ENCODE results near the gene TMEM125.

The TMEM125 gene

GRCh38 chr1:43288785-43289706, 19.3 kb downstream of the TMEM125 start:
- H3K27me3 ChIP-seq (ENCODE audit: insufficient read depth, poor library complexity, severe bottlenecking): no peaks in the 10 kb centered on the region
- H3K27ac ChIP-seq (replicated peaks): no peak overlapping the region
- no peak overlapping the region for H3K4me3 ChIP-seq (replicated peaks; ENCODE audit: insufficient read depth, low read length)
- TF ChIP-seq CTCF (IDR thresholded peaks at IDR 0.05; ENCODE audit: insufficient read depth, low read length) (no peak), GABPA (IDR thresholded peaks at IDR 0.05; ENCODE audit: low read depth) (no peak), POLR2AphosphoS5 (IDR thresholded peaks at IDR 0.05; ENCODE audit: low read depth) (no peak), REST (IDR thresholded peaks at IDR 0.05; ENCODE audit: insufficient replicate concordance, low read depth) (no peak), SPI1 (IDR thresholded peaks at IDR 0.05; ENCODE audit: borderline replicate concordance, low read depth) (no peak)
- DNase-seq (ENCODE audit: low read depth in 1 of 2, low spot score in 1 of 2): no peak

DNA sequence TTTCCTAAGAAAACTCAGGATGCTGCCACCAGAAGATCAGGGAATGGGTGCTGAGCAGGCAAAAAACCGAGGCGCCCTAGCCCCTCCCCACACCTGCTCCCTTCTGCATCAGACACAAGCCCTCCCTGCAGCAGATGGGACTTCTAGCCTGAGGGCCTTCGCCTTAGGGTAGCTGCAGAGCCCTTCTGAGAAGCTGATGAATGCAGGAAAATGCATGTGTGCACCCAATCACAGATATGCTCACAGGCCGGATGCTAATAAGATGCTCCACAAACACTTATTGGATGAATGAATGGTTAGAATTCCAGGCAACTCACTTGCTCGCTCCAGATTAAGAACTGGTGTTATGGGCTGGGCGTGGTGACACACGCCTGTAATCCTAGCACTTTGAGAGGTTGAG, 22.4 kb downstream of the TMEM125 start:
- no peaks in the 10 kb centered on the region for H3K27me3 ChIP-seq (ENCODE audit: insufficient read depth, poor library complexity, severe bottlenecking)
- no peak overlapping the region for H3K4me3 ChIP-seq (replicated peaks; ENCODE audit: insufficient read depth, low read length)
- H3K27ac ChIP-seq (replicated peaks): no peak overlapping the region
- DNase-seq (ENCODE audit: low read depth in 1 of 2, low spot score in 1 of 2): no peak
- no peak for TF ChIP-seq REST (IDR thresholded peaks at IDR 0.05; ENCODE audit: insufficient replicate concordance, low read depth)
- TF ChIP-seq GABPA (IDR thresholded peaks at IDR 0.05; ENCODE audit: low read depth): no peak
- TF ChIP-seq POLR2AphosphoS5 (IDR thresholded peaks at IDR 0.05; ENCODE audit: low read depth): no peak
- no peak for TF ChIP-seq CTCF (IDR thresholded peaks at IDR 0.05; ENCODE audit: insufficient read depth, low read length)
- no peak for TF ChIP-seq SPI1 (IDR thresholded peaks at IDR 0.05; ENCODE audit: borderline replicate concordance, low read depth)

- Histone ChIP-seq H3K27me3 (ENCODE audit: insufficient read depth, poor library complexity, severe bottlenecking) (no peaks in the 10 kb centered on the region), H3K27ac (replicated peaks) (no peak overlapping the region)
These were observed 22.9 kb downstream of the TMEM125 start for GRCh38 chr1:43292679-43293078.

More at GRCh38 chr1:43292679-43293078, 22.9 kb downstream of the TMEM125 start:
- H3K4me3 ChIP-seq (replicated peaks; ENCODE audit: insufficient read depth, low read length): no peak overlapping the region
- TF ChIP-seq GABPA (IDR thresholded peaks at IDR 0.05; ENCODE audit: low read depth): no peak
- TF ChIP-seq SPI1 (IDR thresholded peaks at IDR 0.05; ENCODE audit: borderline replicate concordance, low read depth): peak; percentile 21; the same call in 1 of the 2 replicates
- no peak for TF ChIP-seq REST (IDR thresholded peaks at IDR 0.05; ENCODE audit: insufficient replicate concordance, low read depth)
- TF ChIP-seq CTCF (IDR thresholded peaks at IDR 0.05; ENCODE audit: insufficient read depth, low read length): no peak
- TF ChIP-seq POLR2AphosphoS5 (IDR thresholded peaks at IDR 0.05; ENCODE audit: low read depth): no peak
- DNase-seq (ENCODE audit: low read depth in 1 of 2, low spot score in 1 of 2): no peak
